H1 (cell line): Measurements from ENCODE around the gene UBE2G2. TPM values are rescaled to one million over a fixed set of nuclear protein-coding genes. Genes with fewer than 3 reads are reported as not detected.

Experiments
- ATF2 ChIP-seq: IDR thresholded peaks from 2 replicates; pipeline ENCODE4 v1.6.1; 2012; ENCODE audit warnings: low read length, inconsistent platforms
- FOSL1 ChIP-seq: IDR thresholded peaks from 2 replicates; pipeline ENCODE4 v1.6.1; 2011; ENCODE audit warnings: mild to moderate bottlenecking, low read depth, low read length, moderate library complexity; ENCODE audit not compliant: insufficient read depth
- NANOG ChIP-seq: IDR thresholded peaks from 2 replicates; pipeline ENCODE4 v1.6.1; 2011; ENCODE audit warnings: low read length, low read depth, mild to moderate bottlenecking, inconsistent platforms; ENCODE audit not compliant: insufficient read depth, poor library complexity, severe bottlenecking
- POLR2AphosphoS5 ChIP-seq: IDR thresholded peaks from 2 replicates; pipeline ENCODE4 v1.6.1; 2011; ENCODE audit warnings: low read depth, low read length
- RBBP5 ChIP-seq: IDR thresholded peaks from 2 replicates; pipeline ENCODE4 v1.7.1; 2012; ENCODE audit warnings: low read depth, mild to moderate bottlenecking, inconsistent platforms, low read length, moderate library complexity, borderline replicate concordance
- SIRT6 ChIP-seq: IDR thresholded peaks from one replicate; pipeline ENCODE4 v1.7.1; 2012; ENCODE audit warnings: low read length, inconsistent platforms
- ZNF274 ChIP-seq: IDR thresholded peaks from 2 replicates; pipeline ENCODE4 v1.7.0; 2012; ENCODE audit warnings: low read length, borderline replicate concordance; ENCODE audit errors: extremely low read depth
- polyA plus RNA-seq, 7 experiments: library from polyadenylated mRNA; depleted of rRNA in 3 of 7; stranded (reverse) in 5 of 7; unstranded in 2 of 7; fragments of >200 nt in 5 of 7; fragments of 200-250 nt in 2 of 7; gene quantifications; 1 replicate in 5 of 7; 2 replicates in 1 of 7; 4 replicates in 1 of 7; pipeline versions ENCODE4 v1.2.1 to v1.2.3, GENCODE V29; 2011 to 2013; ENCODE audit warnings: missing spikeins in 2 of 7, mixed read lengths in 2 of 7
- total RNA-seq: library from RNA; stranded (reverse); fragmentation: NEBNext Ultra II Directional; extraction: Animal tissue kit (Norgen Biotek cat#: 25700); gene quantifications from 2 replicates; pipeline ENCODE4 v1.2.1, GENCODE V29; 2021
- TF ChIP-seq, protein P1 (sequence below): IDR thresholded peaks from 2 replicates; pipeline ENCODE4 v1.6.1; 2011; ENCODE audit warnings: low read length, improper control_type of control experiment

UBE2G2 gene
- total and polyA plus RNA-seq, 2 of the 8 experiments (the other 6 are each of a cell fraction or from before 2014, with no cell fraction given), result 96.3 to 101 TPM

GRCh38 chr21:44761747-44762208, 39.8 kb downstream of the UBE2G2 start (continued):
- TF ChIP-seq ATF2 (no peak), NANOG (no peak), FOSL1 (no peak), RBBP5 (no peak), SIRT6 (no peak), POLR2AphosphoS5 (no peak), ZNF274 (no peak)
- TF ChIP-seq, protein P1, sequence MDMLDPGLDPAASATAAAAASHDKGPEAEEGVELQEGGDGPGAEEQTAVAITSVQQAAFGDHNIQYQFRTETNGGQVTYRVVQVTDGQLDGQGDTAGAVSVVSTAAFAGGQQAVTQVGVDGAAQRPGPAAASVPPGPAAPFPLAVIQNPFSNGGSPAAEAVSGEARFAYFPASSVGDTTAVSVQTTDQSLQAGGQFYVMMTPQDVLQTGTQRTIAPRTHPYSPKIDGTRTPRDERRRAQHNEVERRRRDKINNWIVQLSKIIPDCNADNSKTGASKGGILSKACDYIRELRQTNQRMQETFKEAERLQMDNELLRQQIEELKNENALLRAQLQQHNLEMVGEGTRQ, result no peak
- TF ChIP-seq, all 59 proteins: peak for 0
